GM12878 (cell line): Measurements from ENCODE around the gene DISP3. TPM values are rescaled to one million over a fixed set of nuclear protein-coding genes. Genes with fewer than 3 reads are reported as not detected.

Experiments used
- ATAC-seq: fragments of 200-7000 bp; cut with Tn5 transposase; 3 replicates; pipeline ENCODE4 v1.9.1; 2020; ENCODE audit warnings: mild to moderate bottlenecking, moderate library complexity
- BruUV-seq: library from RNA; stranded (reverse); fragments of 400-500 nt; replicated peaks from 2 replicates; lab custom pipeline; 2021; lab: Mats Ljungman, UMichigan
- CTCF ChIA-PET: fragments of 300-600 bp; sonication (Branson Sonifier 250); formaldehyde crosslinking; extraction: SDS; loops from one replicate; lab custom pipeline; 2021; ENCODE audit warnings: inconsistent platforms; lab: Yijun Ruan, JAX
- POLR2A ChIA-PET: fragments of 350-600 bp; formaldehyde crosslinking; extraction: SDS; loops from one replicate; lab custom pipeline; 2021; ENCODE audit warnings: inconsistent platforms; lab: Charles Lee
- RAD21 ChIA-PET: fragments of 300-600 bp; sonication (Branson Sonifier 250); formaldehyde crosslinking; loops from one replicate; lab custom pipeline; 2023; ENCODE audit warnings: antibody characterized with exemption; ENCODE audit not compliant: unreplicated experiment; lab: Charles Lee
- SMC1A ChIA-PET: fragments of 300-600 bp; sonication (Branson Sonifier 250); formaldehyde crosslinking; loops from one replicate; lab custom pipeline; 2023; ENCODE audit not compliant: unreplicated experiment, uncharacterized antibody; lab: Charles Lee
- DNase-seq: peaks from one replicate; pipeline ENCODE4 v3.0.0-alpha.2; 2011; ENCODE audit warnings: low read depth, low spot score
- FAIRE-seq: peaks from 3 replicates; lab custom pipeline; 2011; peaks lifted over from hg19 to GRCh38; lab: Jason Lieb, UNC
- H2AFZ ChIP-seq: 2 replicates; pipeline ENCODE4 v1.6.0; 2011; ENCODE audit warnings: low read depth, low read length, control low read depth; ENCODE audit not compliant: control insufficient read depth
- H3K27ac ChIP-seq: 2 replicates; pipeline ENCODE4 v1.5.1; 2011; ENCODE audit warnings: control low read depth; ENCODE audit not compliant: control insufficient read depth, insufficient read depth
- H3K27me3 ChIP-seq, 2 experiments: replicated peaks in 1 of 2; 2 replicates each; pipeline versions ENCODE4 v1.6.0 to v1.6.1; 2011; ENCODE audit warnings: low read length in 1 of 2; ENCODE audit not compliant: control insufficient read depth in 2 of 2, insufficient read depth in 2 of 2
- H3K36me3 ChIP-seq, 2 experiments: 2 replicates each; pipeline ENCODE4 v1.5.1; 2011; ENCODE audit warnings: low read length in 1 of 2; ENCODE audit not compliant: control insufficient read depth in 2 of 2, insufficient read depth in 2 of 2
- H3K4me1 ChIP-seq: 2 replicates; pipeline ENCODE4 v1.6.1; 2011; ENCODE audit warnings: mild to moderate bottlenecking, low read length, moderate library complexity, mixed read lengths; ENCODE audit not compliant: control insufficient read depth, insufficient read depth
- H3K4me2 ChIP-seq: 2 replicates; pipeline ENCODE4 v1.6.0; 2011; ENCODE audit warnings: control low read depth; ENCODE audit not compliant: control insufficient read depth, insufficient read depth
- H3K4me3 ChIP-seq: fragments of 200-600 bp; sonication (generic); 2 replicates; pipeline ENCODE4 v1.5.1; 2016
- H3K79me2 ChIP-seq: 2 replicates; pipeline ENCODE4 v1.6.0; 2011; ENCODE audit warnings: low read length; ENCODE audit not compliant: control insufficient read depth, insufficient read depth
- H3K9ac ChIP-seq: 2 replicates; pipeline ENCODE4 v1.8.0; 2011; ENCODE audit warnings: low read length, control low read depth, mixed read lengths; ENCODE audit not compliant: control insufficient read depth, insufficient read depth
- H3K9me3 ChIP-seq: replicated peaks from 3 replicates; pipeline ENCODE4 v1.5.1; 2011; ENCODE audit warnings: mild to moderate bottlenecking, low read length; ENCODE audit not compliant: control insufficient read depth, insufficient read depth
- H4K20me1 ChIP-seq: 2 replicates; pipeline ENCODE4 v1.6.0; 2011; ENCODE audit not compliant: control insufficient read depth, insufficient read depth
- CBX5 ChIP-seq: sonication (generic); IDR thresholded peaks from 2 replicates; pipeline ENCODE4 v1.6.1; 2016; ENCODE audit warnings: low read depth, moderate library complexity, mild to moderate bottlenecking, inconsistent platforms
- CTCF ChIP-seq, 3 experiments: IDR thresholded peaks in 2 of 3; conservative IDR thresholded peaks in 1 of 3; 2 replicates each; pipeline ENCODE4 v1.5.1; 2011; ENCODE audit warnings: low read depth in 3 of 3, low read length in 3 of 3, mild to moderate bottlenecking in 3 of 3, control low read depth in 2 of 3, moderate library complexity in 2 of 3, inconsistent platforms in 1 of 3, mixed read lengths in 1 of 3; ENCODE audit not compliant: control insufficient read depth in 2 of 3, insufficient read depth in 1 of 3; ENCODE audit errors: extremely low read depth in 1 of 3
- EP300 ChIP-seq, 2 experiments: fragments of 150-350 bp in 1 of 2; IDR thresholded peaks; 2 replicates each; pipeline ENCODE4 v1.6.1; 2011 to 2012; ENCODE audit warnings: low read depth in 2 of 2, low read length in 2 of 2, borderline replicate concordance in 1 of 2, improper control_type of control experiment in 1 of 2, inconsistent platforms in 1 of 2; ENCODE audit not compliant: control insufficient read depth in 1 of 2
- HDGF ChIP-seq: fragments of 450-650 bp; IDR thresholded peaks from 2 replicates; pipeline ENCODE4 v1.6.1; 2016; ENCODE audit warnings: antibody characterized with exemption
- KAT2A ChIP-seq: conservative IDR thresholded peaks from 2 replicates; pipeline ENCODE4 v1.6.1; 2011; ENCODE audit warnings: low read depth, low read length; ENCODE audit not compliant: control insufficient read depth
- KDM1A ChIP-seq: fragments of 200-600 bp; sonication (generic); IDR thresholded peaks from 2 replicates; pipeline ENCODE4 v1.6.1; 2016; ENCODE audit warnings: borderline replicate concordance
- MAX ChIP-seq: IDR thresholded peaks from 2 replicates; pipeline ENCODE4 v1.6.1; 2012; ENCODE audit warnings: low read depth, low read length, improper control_type of control experiment
- NBN ChIP-seq: fragments of 450-650 bp; IDR thresholded peaks from 2 replicates; pipeline ENCODE4 v1.6.1; 2016
- NFYB ChIP-seq: IDR thresholded peaks from 2 replicates; pipeline ENCODE4 v1.6.1; 2011; ENCODE audit warnings: low read depth, mild to moderate bottlenecking, low read length, improper control_type of control experiment, moderate library complexity; ENCODE audit not compliant: insufficient read depth
- POU2F2 ChIP-seq: IDR thresholded peaks from 3 replicates; pipeline ENCODE4 v1.6.1; 2011; ENCODE audit warnings: low read depth, mild to moderate bottlenecking, low read length, borderline replicate concordance
- SREBF1 ChIP-seq: IDR thresholded peaks from 2 replicates; pipeline ENCODE4 v1.6.1; 2012; ENCODE audit warnings: mild to moderate bottlenecking, low read length
- STAT1 ChIP-seq: fragments of 450-650 bp; conservative IDR thresholded peaks from 2 replicates; pipeline ENCODE4 v1.6.1; 2014; ENCODE audit warnings: antibody characterized with exemption, mild to moderate bottlenecking
- ZNF592 ChIP-seq: fragments of 450-650 bp; IDR thresholded peaks from 2 replicates; pipeline ENCODE4 v1.6.1; 2017; ENCODE audit warnings: mild to moderate bottlenecking, moderate library complexity
- ZNF622 ChIP-seq: fragments of 450-650 bp; IDR thresholded peaks from 2 replicates; pipeline ENCODE4 v1.6.1; 2017; ENCODE audit warnings: mild to moderate bottlenecking, inconsistent platforms
- ZZZ3 ChIP-seq: IDR thresholded peaks from 2 replicates; pipeline ENCODE4 v1.6.1; 2011; ENCODE audit warnings: low read depth; ENCODE audit not compliant: control insufficient read depth, insufficient read length
- WGBS: methylation state at CpG from one replicate; pipeline ENCODE4 v1.1.6; 2016; ENCODE audit warnings: low lambda C conversion rate; ENCODE audit not compliant: insufficient replicate concordance, insufficient coverage; ENCODE audit errors: missing lambda C conversion rate; 5-methylcytosine and 5-hydroxymethylcytosine counted together
- in situ Hi-C: fragments of 300-500 bp; cut with MboI; formaldehyde crosslinking; loops from 9 replicates; pipeline ENCODE4 v1.14.3; 2018; ENCODE audit warnings: mixed read lengths
- intact Hi-C: fragments of 100-400 bp; cut with micrococcal nuclease; formaldehyde crosslinking; loops from one replicate; pipeline ENCODE4 v1.14.2; 2022; ENCODE audit not compliant: unreplicated experiment
- polyA plus RNA-seq, 11 experiments: library from polyadenylated mRNA; depleted of rRNA in 4 of 11; unstranded in 6 of 11; stranded (reverse) in 5 of 11; fragments of >200 nt; fragmentation: Nextera tagmentation in 4 of 11; fragmentation: Illumina TruSeq in 1 of 11; extraction: Ambion mirVana in 4 of 11; extraction: Trizol in 1 of 11; gene quantifications; 1 replicate in 1 of 11; 2 replicates in 10 of 11; pipeline versions ENCODE4 v1.2.1 to v1.2.3, GENCODE V29; 2011 to 2016; ENCODE audit warnings: inconsistent platforms in 2 of 11, missing spikeins in 2 of 11, low read depth in 1 of 11
- total RNA-seq, 4 experiments: library from RNA; depleted of rRNA in 3 of 4; stranded (reverse); fragments of >200 nt in 3 of 4; fragmentation: Illumina TruSeq in 1 of 4; extraction: Trizol in 1 of 4; gene quantifications; 2 replicates each; pipeline versions ENCODE4 v1.2.1 to v1.2.3, GENCODE V29; 2013 to 2021

The DISP3 gene
- total and polyA plus RNA-seq, 10 of the 15 experiments (the other 5 are each of a cell fraction or from before 2014, with no cell fraction given) = under 0.01 to 0.18 (median 0.09) TPM; not detected in 2

- TF ChIP-seq CTCF (IDR thresholded peaks at IDR 0.05 in 2 of 3, conservative IDR thresholded peaks at IDR 0.05 in 1 of 3; ENCODE audit: control insufficient read depth in 2 of 3, extremely low read depth in 1 of 3, insufficient read depth in 1 of 3, low read depth in 3 of 3, low read length in 3 of 3) = no peak
- TF ChIP-seq ZNF622 = no peak
- no peak for TF ChIP-seq KAT2A
- no peak for TF ChIP-seq CBX5
These were observed 17.7 kb downstream of the DISP3 start (continued) for GRCh38 chr1:11496551-11497080.

GRCh38 chr1:11498956-11499594 lies 20.1 kb downstream of the DISP3 start:
- Histone ChIP-seq H3K27me3 (no peaks in the 10 kb centered on the region; a peak in 1 of 4 replicates), H2AFZ (no peak overlapping the region), H3K4me2 (no peak overlapping the region), H3K4me1 (no peaks in the 10 kb centered on the region), H3K27ac (no peak overlapping the region), H3K36me3 (no peaks in the 10 kb centered on the region), H4K20me1 (no peaks in the 10 kb centered on the region), H3K79me2 (no peaks in the 10 kb centered on the region), H3K9ac (no peak overlapping the region), H3K9me3 (peaks cover 2% of the 10 kb centered on the region; the same call in 1 of the 3 replicates), H3K4me3 (no peak overlapping the region)
- ChIA-PET SMC1A (no interaction called here), CTCF (interaction anchor here (1.6 kb wide), 1 partner anchor 462 kb away, joined by 4 read pairs; no protein-coding TSS in a partner anchor), RAD21 (no interaction called here), POLR2A (no interaction called here)
- ATAC-seq (no peak), FAIRE-seq (no peak), DNase-seq (no peak)
- BruUV-seq = no TSS peak
- 17% methylated on average over 13 of the region's 13 CpGs for WGBS
- in situ Hi-C loops (no loop called here), intact Hi-C loops (no loop called here)
- TF ChIP-seq STAT1 (no peak), ZZZ3 (no peak), NBN (no peak), MAX (no peak), EP300 (IDR thresholded peaks at IDR 0.05; ENCODE audit: borderline replicate concordance in 1 of 2, control insufficient read depth in 1 of 2, low read depth in 2 of 2, low read length in 2 of 2) (no peak), POU2F2 (no peak), SREBF1 (no peak), HDGF (no peak), ZNF592 (no peak), KDM1A (no peak), NFYB (no peak)
